ENCODE measurements around the gene FAT4. TPM values are rescaled to one million over a fixed set of nuclear protein-coding genes. Genes with fewer than 3 reads are reported as not detected.

FAT4 gene
- total RNA-seq, 6 experiments from 2014 or later: 2.8 to 4.6 (median 3.6) TPM

DNA sequence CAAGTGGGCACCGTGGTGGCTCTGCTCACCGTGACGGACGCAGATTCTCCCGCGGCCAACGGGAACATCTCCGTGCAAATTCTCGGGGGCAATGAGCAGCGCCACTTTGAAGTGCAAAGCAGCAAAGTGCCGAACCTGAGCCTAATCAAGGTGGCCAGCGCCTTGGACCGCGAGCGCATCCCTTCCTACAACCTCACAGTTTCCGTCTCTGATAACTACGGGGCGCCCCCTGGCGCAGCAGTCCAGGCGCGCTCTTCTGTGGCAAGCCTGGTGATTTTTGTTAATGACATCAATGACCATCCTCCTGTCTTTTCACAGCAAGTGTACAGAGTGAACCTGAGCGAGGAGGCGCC, 2.7 kb downstream of the FAT4 start:
- no peaks in the 10 kb centered on the region for H3K9me3 ChIP-seq
- 18% methylated on average over 11 of the region's 23 CpGs for WGBS (ENCODE audit: insufficient coverage, low coverage, low lambda C conversion rate, missing lambda C conversion rate)
- H3K36me3 ChIP-seq: no peaks in the 10 kb centered on the region
- peaks cover 0 to 22% (median under 1%) of the 10 kb centered on the region in 4 donors for H3K4me1 ChIP-seq
- ATAC-seq (no peak), DNase-seq (peak in 2 of 3 donors; percentile 28 to 44)
- intact Hi-C loops (cut with DNase I): loop anchor here in 1 of 2 donors (10.0 kb wide), 1 partner anchor 427 kb away; no protein-coding TSS in a partner anchor
- TF ChIP-seq, protein P1, sequence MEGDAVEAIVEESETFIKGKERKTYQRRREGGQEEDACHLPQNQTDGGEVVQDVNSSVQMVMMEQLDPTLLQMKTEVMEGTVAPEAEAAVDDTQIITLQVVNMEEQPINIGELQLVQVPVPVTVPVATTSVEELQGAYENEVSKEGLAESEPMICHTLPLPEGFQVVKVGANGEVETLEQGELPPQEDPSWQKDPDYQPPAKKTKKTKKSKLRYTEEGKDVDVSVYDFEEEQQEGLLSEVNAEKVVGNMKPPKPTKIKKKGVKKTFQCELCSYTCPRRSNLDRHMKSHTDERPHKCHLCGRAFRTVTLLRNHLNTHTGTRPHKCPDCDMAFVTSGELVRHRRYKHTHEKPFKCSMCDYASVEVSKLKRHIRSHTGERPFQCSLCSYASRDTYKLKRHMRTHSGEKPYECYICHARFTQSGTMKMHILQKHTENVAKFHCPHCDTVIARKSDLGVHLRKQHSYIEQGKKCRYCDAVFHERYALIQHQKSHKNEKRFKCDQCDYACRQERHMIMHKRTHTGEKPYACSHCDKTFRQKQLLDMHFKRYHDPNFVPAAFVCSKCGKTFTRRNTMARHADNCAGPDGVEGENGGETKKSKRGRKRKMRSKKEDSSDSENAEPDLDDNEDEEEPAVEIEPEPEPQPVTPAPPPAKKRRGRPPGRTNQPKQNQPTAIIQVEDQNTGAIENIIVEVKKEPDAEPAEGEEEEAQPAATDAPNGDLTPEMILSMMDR (IDR thresholded peaks at IDR 0.05): peak in 2 of 4 donors; percentile 7 to 11
- no peak for TF ChIP-seq POLR2A (IDR thresholded peaks at IDR 0.05)
- peak overlapping the region; percentile 70 to 76 (median 70) for H3K4me3 ChIP-seq
- H3K27me3 ChIP-seq: no peaks in the 10 kb centered on the region
- H3K27ac ChIP-seq: no peak overlapping the region

DNA sequence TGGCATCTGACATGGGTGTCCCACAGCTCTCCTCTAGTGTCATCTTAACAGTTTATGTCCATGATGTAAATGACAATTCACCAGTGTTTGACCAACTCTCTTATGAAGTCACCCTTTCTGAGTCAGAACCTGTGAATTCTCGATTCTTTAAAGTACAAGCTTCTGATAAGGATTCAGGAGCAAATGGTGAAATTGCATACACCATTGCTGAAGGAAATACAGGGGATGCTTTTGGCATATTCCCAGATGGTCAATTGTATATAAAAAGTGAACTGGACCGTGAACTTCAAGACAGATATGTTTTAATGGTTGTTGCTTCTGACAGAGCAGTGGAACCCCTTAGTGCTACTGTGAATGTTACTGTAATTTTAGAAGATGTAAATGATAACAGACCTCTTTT, 4.6 kb downstream of the FAT4 start:
- WGBS (ENCODE audit: insufficient coverage, low coverage, low lambda C conversion rate, missing lambda C conversion rate): 77% methylated on average over 2 of the region's 2 CpGs
- no peak for TF ChIP-seq POLR2A (IDR thresholded peaks at IDR 0.05)
- TF ChIP-seq, protein P1 (IDR thresholded peaks at IDR 0.05): no peak
- Histone ChIP-seq H3K9me3 (no peaks in the 10 kb centered on the region), H3K4me3 (no peak overlapping the region), H3K36me3 (no peaks in the 10 kb centered on the region), H3K27ac (no peak overlapping the region), H3K27me3 (no peaks in the 10 kb centered on the region), H3K4me1 (peaks cover 0 to 32% (median 9%) of the 10 kb centered on the region in 4 donors)
- DNase-seq (no peak), ATAC-seq (no peak)
- intact Hi-C loops (cut with DNase I): loop anchor here in 1 of 2 donors (10.0 kb wide), 1 partner anchor 425 kb away; no protein-coding TSS in a partner anchor

DNA sequence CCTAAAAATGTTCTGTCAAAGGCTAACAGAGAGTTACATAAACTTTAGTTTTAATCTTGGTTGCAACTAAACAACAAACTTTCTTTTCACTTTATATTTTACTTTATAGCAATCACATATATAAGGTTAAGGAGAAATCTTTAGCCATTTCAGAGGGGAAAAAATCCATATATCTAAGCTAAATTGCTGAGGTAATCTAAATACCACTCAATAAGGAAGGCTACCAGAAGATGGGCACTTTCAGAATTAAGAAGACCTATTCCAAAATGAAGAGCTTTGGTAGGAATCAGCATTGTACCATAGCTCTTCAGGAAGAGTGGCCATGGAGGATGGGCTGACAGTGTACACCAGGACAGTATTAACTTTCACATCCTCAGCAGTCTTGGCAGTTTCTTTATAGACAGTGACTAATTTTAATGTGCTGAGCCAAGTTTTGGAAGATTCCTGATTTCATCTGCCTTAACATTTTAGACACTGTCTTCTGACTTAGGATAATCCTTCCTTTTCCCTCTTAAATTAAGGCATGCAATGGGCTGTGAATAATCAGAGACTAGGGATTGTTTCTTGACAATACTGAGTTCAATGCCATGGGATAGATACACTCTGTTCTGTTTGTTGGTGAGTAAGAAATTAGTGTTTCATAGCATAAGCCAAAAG, 7.1 kb downstream of the FAT4 start:
- Histone ChIP-seq H3K27me3 (no peaks in the 10 kb centered on the region), H3K4me1 (peaks cover 0 to 26% (median 10%) of the 10 kb centered on the region in 4 donors), H3K36me3 (no peaks in the 10 kb centered on the region), H3K9me3 (no peaks in the 10 kb centered on the region), H3K27ac (no peak overlapping the region), H3K4me3 (no peak overlapping the region)
- TF ChIP-seq, protein P1 (IDR thresholded peaks at IDR 0.05): no peak
- TF ChIP-seq POLR2A (IDR thresholded peaks at IDR 0.05): no peak
- intact Hi-C loops (cut with DNase I): no loop called here
- DNase-seq (no peak), ATAC-seq (peak; percentile 29 to 51 (median 31))

DNA sequence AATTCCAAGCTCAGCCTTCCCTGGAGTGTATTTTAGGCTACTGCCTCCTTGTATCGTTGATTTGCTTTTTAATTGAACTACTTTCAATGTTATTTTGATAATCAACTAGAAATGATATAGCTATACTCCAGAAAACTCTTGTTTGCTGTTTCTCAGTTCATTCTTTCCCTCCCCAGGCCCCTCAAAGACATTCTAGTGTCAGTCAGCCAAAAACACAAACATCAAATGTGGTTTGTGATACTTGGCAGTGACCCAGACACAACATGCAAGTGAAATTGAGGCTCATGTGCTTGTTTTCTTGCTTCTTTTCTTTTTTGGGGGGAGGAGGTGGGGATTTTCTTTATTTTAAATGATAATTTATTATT, 7.6 kb downstream of the FAT4 start:
- no peaks in the 10 kb centered on the region for H3K27me3 ChIP-seq
- no peaks in the 10 kb centered on the region for H3K9me3 ChIP-seq
- no peak for DNase-seq
- H3K4me1 ChIP-seq: peaks cover 0 to 25% (median 10%) of the 10 kb centered on the region in 4 donors
- intact Hi-C loops (cut with DNase I): no loop called here
- H3K27ac ChIP-seq: no peak overlapping the region
- 18% methylated on average over 1 of the region's 1 CpG for WGBS (ENCODE audit: insufficient coverage, low coverage, low lambda C conversion rate, missing lambda C conversion rate)
- H3K36me3 ChIP-seq: no peaks in the 10 kb centered on the region
- no peak for TF ChIP-seq POLR2A (IDR thresholded peaks at IDR 0.05)
- TF ChIP-seq, protein P1 (IDR thresholded peaks at IDR 0.05): no peak
- peak in 2 of 4 donors; percentile 7 to 8 for ATAC-seq
- H3K4me3 ChIP-seq: no peak overlapping the region

Measured in right lobe of liver (tissue), 6 donors.